T-cell (primary cell): ENCODE measurements around the gene P2RY1. TPM values are rescaled to one million over a fixed set of nuclear protein-coding genes. Genes with fewer than 3 reads are reported as not detected.

Experiments
- ATAC-seq, 4 experiments: fragments of 200-7000 bp in 3 of 4; fragments of 150-1000 bp in 1 of 4; cut with Tn5 transposase; replicated peaks in 1 of 4; 1 replicate in 3 of 4; 2 replicates in 1 of 4; pipeline ENCODE4 v1.10.0; 2021; ENCODE audit warnings: moderate library complexity in 3 of 4, mild to moderate bottlenecking in 2 of 4, moderate number of reproducible peaks in 1 of 4
- CTCF ChIA-PET, 2 donors: fragments of 300-600 bp; sonication (Branson Sonifier 250); formaldehyde crosslinking; loops; one replicate each; lab custom pipeline; 2022; ENCODE audit warnings: antibody characterized with exemption in 2 of 2; lab: Charles Lee
- POLR2A ChIA-PET, 2 donors: fragments of 300-600 bp; sonication (Branson Sonifier 250); formaldehyde crosslinking; loops; one replicate each; lab custom pipeline; 2022; ENCODE audit warnings: antibody characterized with exemption in 2 of 2; lab: Charles Lee
- DNase-seq, 35 experiments: peaks; one replicate each; pipeline versions ENCODE4 v3.0.0 to v3.0.0-alpha.2; 2013 to 2023
- H3K27ac ChIP-seq: one replicate; pipeline ENCODE4 v1.5.1; 2013; ENCODE audit warnings: low read length
- H3K27me3 ChIP-seq, 2 experiments: replicated peaks in 1 of 2; 1 replicate in 1 of 2; 2 replicates in 1 of 2; pipeline versions ENCODE4 v1.6.1 to v1.7.0; 2013; ENCODE audit warnings: low read length in 1 of 2, mixed read lengths in 1 of 2; ENCODE audit not compliant: control insufficient read depth in 2 of 2, insufficient read depth in 2 of 2; ENCODE audit errors: extremely low read depth in 1 of 2
- H3K36me3 ChIP-seq, 2 donors: 1 replicate in 1 of 2; 2 replicates in 1 of 2; pipeline versions ENCODE4 v1.6.1 to v1.7.0; 2013; ENCODE audit warnings: low read length in 1 of 2; ENCODE audit not compliant: control insufficient read depth in 2 of 2, insufficient read depth in 1 of 2; ENCODE audit errors: extremely low read depth in 1 of 2
- H3K4me1 ChIP-seq, 2 experiments: 1 replicate in 1 of 2; 2 replicates in 1 of 2; pipeline versions ENCODE4 v1.6.1 to v1.7.0; 2013; ENCODE audit warnings: low read length in 2 of 2, mixed read lengths in 1 of 2; ENCODE audit not compliant: insufficient read depth in 2 of 2, control insufficient read depth in 1 of 2; ENCODE audit errors: extremely low read depth in 1 of 2
- H3K4me3 ChIP-seq, 2 donors: 1 replicate in 1 of 2; 2 replicates in 1 of 2; pipeline versions ENCODE4 v1.5.1 to v1.7.0; 2013; ENCODE audit warnings: mild to moderate bottlenecking in 2 of 2, low read length in 1 of 2, moderate library complexity in 1 of 2; ENCODE audit not compliant: control insufficient read depth in 1 of 2; ENCODE audit errors: extremely low read depth in 1 of 2
- H3K9me3 ChIP-seq: 2 replicates; pipeline ENCODE4 v1.7.0; 2013
- H3K27ac Mint-ChIP-seq, 2 donors: one replicate each; pipeline ENCODE4 v1.8.0; 2020 to 2021; ENCODE audit warnings: mild to moderate bottlenecking in 2 of 2, mixed read lengths in 2 of 2
- H3K27me3 Mint-ChIP-seq, 2 donors: one replicate each; pipeline ENCODE4 v1.8.0; 2021 to 2022; ENCODE audit warnings: mixed read lengths in 2 of 2
- H3K36me3 Mint-ChIP-seq: one replicate; pipeline ENCODE4 v1.8.0; 2021; ENCODE audit warnings: mixed read lengths
- H3K4me1 Mint-ChIP-seq, 3 donors: one replicate each; pipeline ENCODE4 v1.8.0; 2020 to 2022; ENCODE audit warnings: mixed read lengths in 3 of 3, mild to moderate bottlenecking in 1 of 3
- H3K4me3 Mint-ChIP-seq, 3 donors: one replicate each; pipeline ENCODE4 v1.8.0; 2020 to 2022; ENCODE audit warnings: mild to moderate bottlenecking in 3 of 3, mixed read lengths in 3 of 3, moderate library complexity in 3 of 3
- H3K9me3 Mint-ChIP-seq, 3 donors: one replicate each; pipeline ENCODE4 v1.8.0; 2020 to 2022; ENCODE audit warnings: mixed read lengths in 3 of 3
- WGBS: methylation state at CpG from one replicate; pipeline ENCODE4 v1.1.5; 2013; ENCODE audit warnings: missing lambda C conversion rate; ENCODE audit not compliant: insufficient coverage; 5-methylcytosine and 5-hydroxymethylcytosine counted together
- total RNA-seq, 35 experiments: library from RNA in 6 of 35; stranded (reverse) in 6 of 35; fragments of 120-200 nt in 1 of 35; gene quantifications; one replicate each; pipeline versions ENCODE4 v1.2.1 to v1.2.4 and lab custom pipeline; 2013 to 2026

P2RY1 gene
- total RNA-seq, 5 donors from 2014 or later (not counting 1 experiment from before 2014, with no cell fraction given), result 0.23 to 0.44 (median 0.31) TPM; not detected in 1

DNA sequence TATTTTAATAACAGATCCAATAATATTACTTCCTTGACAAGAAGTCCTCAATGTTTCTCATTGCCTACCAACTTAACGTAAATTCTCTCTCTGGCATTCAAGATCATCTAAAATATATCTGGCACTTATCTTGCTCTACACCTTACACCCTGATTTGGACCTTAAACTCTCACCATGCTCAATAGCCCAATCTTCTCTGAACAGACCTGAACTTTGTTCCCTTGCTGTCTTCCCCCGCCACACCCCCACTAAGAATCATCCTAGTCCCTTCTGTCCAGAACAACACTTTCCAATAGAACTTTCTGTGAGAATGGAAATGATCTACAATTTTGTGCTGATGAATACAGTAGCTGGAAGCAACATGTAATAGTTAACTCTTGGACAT, 44.9 kb downstream of the P2RY1 start:
- H3K9me3 ChIP-seq, result no peaks in the 10 kb centered on the region
- POLR2A ChIA-PET, result no interaction called here
- no peaks in the 10 kb centered on the region for H3K4me1 Mint-ChIP-seq
- H3K4me3 ChIP-seq, result no peak overlapping the region
- DNase-seq (no peak), ATAC-seq (no peak)
- no peak overlapping the region for H3K27ac Mint-ChIP-seq
- H3K4me1 ChIP-seq, result no peaks in the 10 kb centered on the region
- peaks cover 0 to 3% (median 0%) of the 10 kb centered on the region in 3 donors for H3K9me3 Mint-ChIP-seq
- CTCF ChIA-PET, result no interaction called here
- H3K27me3 Mint-ChIP-seq, result no peaks in the 10 kb centered on the region
- 76% methylated on average over 1 of the region's 2 CpGs for WGBS
- H3K36me3 ChIP-seq, result no peaks in the 10 kb centered on the region
- H3K4me3 Mint-ChIP-seq, result no peak overlapping the region
- H3K27me3 ChIP-seq, result no peaks in the 10 kb centered on the region
- no peak overlapping the region for H3K27ac ChIP-seq
- H3K36me3 Mint-ChIP-seq, result no peaks in the 10 kb centered on the region

DNA sequence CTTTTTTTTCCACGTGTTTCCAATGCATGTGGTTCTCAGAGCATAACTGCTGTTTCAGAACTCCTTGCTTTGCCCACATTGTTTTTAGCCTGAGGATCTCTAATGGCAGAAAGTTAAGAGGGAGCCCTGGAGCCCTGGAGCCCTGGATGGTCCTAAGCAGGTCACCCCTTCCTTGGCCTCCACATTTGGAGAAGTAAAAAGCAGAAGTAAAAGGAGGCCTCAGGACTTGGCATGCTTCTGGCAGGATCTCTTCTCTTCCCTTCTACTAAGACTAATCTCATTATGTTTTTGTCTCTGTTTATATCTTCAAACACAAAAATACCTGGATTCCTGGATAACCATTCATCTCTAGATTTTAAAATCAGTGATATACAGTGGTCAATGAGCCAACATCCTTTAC, 50.1 kb downstream of the P2RY1 start:
- no peak overlapping the region for H3K4me3 ChIP-seq
- H3K27ac ChIP-seq, result no peak overlapping the region
- H3K36me3 ChIP-seq, result no peaks in the 10 kb centered on the region
- ATAC-seq (no peak), DNase-seq (no peak)
- no peak overlapping the region for H3K4me3 Mint-ChIP-seq
- no peaks in the 10 kb centered on the region for H3K27me3 ChIP-seq
- H3K4me1 Mint-ChIP-seq, result no peaks in the 10 kb centered on the region
- H3K4me1 ChIP-seq, result no peaks in the 10 kb centered on the region
- ChIA-PET POLR2A (no interaction called here), CTCF (no interaction called here)
- H3K9me3 Mint-ChIP-seq, result no peaks in the 10 kb centered on the region
- H3K9me3 ChIP-seq, result no peaks in the 10 kb centered on the region
- H3K27ac Mint-ChIP-seq, result no peak overlapping the region
- WGBS, result no CpG with 5 or more reads among the region's 1 CpG
- no peaks in the 10 kb centered on the region for H3K36me3 Mint-ChIP-seq
- no peaks in the 10 kb centered on the region for H3K27me3 Mint-ChIP-seq
